Stomach smooth muscle (tissue), 2 donors: Measurements from ENCODE around the gene CNTNAP2.
"Not testable (repeated sequence)": the region's sequence is repeated elsewhere in the genome, so short reads cannot be mapped to it uniquely, and the experiment has no call there.

ENCODE experiments used
- H3K27ac ChIP-seq: one replicate; pipeline ENCODE4 v1.7.0; 2013; ENCODE audit warnings: mild to moderate bottlenecking, low read length, inconsistent platforms
- H3K27me3 ChIP-seq, 2 donors: one replicate each; pipeline ENCODE4 v1.7.0; 2013; ENCODE audit warnings: low read length in 2 of 2; ENCODE audit not compliant: insufficient read depth in 2 of 2, control insufficient read depth in 1 of 2
- H3K36me3 ChIP-seq, 2 donors: one replicate each; pipeline ENCODE4 v1.7.0; 2013; ENCODE audit warnings: low read length in 2 of 2; ENCODE audit not compliant: control insufficient read depth in 2 of 2, insufficient read depth in 2 of 2
- H3K4me1 ChIP-seq: one replicate; pipeline ENCODE4 v1.7.0; 2013; ENCODE audit warnings: low read length; ENCODE audit not compliant: control insufficient read depth, insufficient read depth
- H3K4me3 ChIP-seq, 2 donors: one replicate each; pipeline ENCODE4 v1.7.0; 2013; ENCODE audit warnings: low read length in 2 of 2
- H3K9ac ChIP-seq, 2 donors: one replicate each; pipeline ENCODE4 v1.7.0; 2013; ENCODE audit warnings: low read length in 2 of 2, mild to moderate bottlenecking in 1 of 2
- H3K9me3 ChIP-seq, 2 donors: one replicate each; pipeline ENCODE4 v1.7.0; 2013; ENCODE audit warnings: low read length in 2 of 2; ENCODE audit not compliant: control insufficient read depth in 2 of 2
- donor health status: healthy.
- donor health status: Pancreatic carcinoma.

CNTNAP2 gene

DNA sequence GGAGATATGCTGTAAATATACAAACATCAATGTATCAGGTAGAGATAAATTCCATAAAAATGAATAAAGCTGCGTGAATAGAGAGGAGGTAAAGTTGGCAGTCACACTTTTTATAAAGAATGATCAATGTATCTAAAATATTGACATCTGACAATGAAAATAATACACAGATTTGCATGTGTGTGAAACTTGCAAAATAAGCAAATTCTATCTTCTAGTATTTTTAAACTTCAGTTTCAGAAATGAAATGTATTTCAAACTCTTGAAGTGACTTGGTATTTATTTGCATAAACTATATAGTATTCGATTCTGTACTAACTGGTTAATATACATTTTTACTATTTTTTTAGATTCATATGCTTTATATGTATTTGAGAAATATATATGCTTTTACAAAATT is 986.6 kb downstream of the CNTNAP2 start:
- H3K27ac ChIP-seq = no peak overlapping the region
- no peak overlapping the region for H3K4me3 ChIP-seq
- H3K4me1 ChIP-seq = no peaks in the 10 kb centered on the region
- H3K27me3 ChIP-seq = no peaks in the 10 kb centered on the region
- H3K36me3 ChIP-seq = no peaks in the 10 kb centered on the region
- H3K9ac ChIP-seq = no peak overlapping the region
- no peaks in the 10 kb centered on the region for H3K9me3 ChIP-seq

DNA sequence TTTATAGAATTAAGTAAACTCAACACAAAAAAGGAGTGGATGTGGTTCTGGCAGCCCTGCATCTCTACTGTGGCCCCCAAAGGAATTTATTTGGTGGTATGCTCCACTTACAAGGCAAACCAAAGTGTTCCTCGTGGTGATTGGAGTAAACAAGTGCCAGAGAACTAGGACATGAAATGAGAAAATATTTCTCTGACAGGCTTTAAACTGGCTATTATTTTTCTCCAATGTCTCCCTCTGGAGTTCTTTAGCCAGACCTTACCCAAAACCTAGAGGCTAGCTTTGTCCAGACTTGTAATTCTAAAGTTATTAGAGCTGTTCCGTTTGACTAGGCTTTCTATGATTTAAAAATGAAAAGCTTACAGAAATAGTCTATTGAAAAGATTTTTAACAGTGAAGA is 990.1 kb downstream of the CNTNAP2 start:
- H3K4me3 ChIP-seq = no peak overlapping the region
- H3K9me3 ChIP-seq = no peaks in the 10 kb centered on the region
- no peak overlapping the region for H3K9ac ChIP-seq
- H3K4me1 ChIP-seq = no peaks in the 10 kb centered on the region
- H3K27ac ChIP-seq = no peak overlapping the region
- no peaks in the 10 kb centered on the region for H3K27me3 ChIP-seq
- H3K36me3 ChIP-seq = no peaks in the 10 kb centered on the region

DNA sequence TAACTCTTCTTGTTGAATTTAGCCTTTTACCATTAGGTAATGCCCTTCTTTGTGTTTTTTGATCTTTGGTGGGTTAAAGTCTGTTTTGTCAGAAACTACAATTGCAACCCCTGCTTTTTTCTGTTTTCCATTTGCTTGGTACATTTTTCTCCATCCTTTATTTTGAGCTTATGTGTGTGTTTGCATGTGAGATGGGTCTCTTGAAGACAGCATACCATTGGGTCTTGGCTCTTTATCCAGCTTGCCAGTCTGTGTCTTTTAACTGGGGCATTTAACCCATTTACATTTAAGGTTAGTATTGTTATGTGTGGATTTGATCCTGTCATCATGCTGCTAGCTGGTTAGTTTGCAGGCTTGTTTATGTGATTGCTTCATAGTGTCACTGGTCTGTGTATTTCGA is 997.9 kb downstream of the CNTNAP2 start:
- H3K9me3 ChIP-seq = not testable (repeated sequence)

DNA sequence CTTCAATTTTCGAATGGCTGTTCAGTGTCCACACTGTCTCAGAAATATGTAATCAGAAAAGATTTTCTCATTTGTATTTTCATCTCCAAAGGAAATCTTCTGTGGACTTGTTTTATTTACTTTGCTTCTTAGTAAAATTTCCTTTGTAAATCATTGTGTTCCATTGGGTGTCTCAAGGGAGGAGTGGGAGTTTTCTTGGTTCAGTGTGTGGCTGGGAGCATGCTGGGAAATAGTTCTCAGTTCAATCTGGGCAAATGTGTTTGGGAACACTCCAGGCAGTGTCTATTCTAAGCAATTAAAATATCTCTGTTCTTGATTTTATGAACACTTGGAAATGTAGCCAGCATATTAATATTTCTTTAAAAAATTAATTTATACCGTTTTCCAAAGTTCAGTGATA is 1019.8 kb downstream of the CNTNAP2 start:
- H3K4me3 ChIP-seq = no peak overlapping the region
- H3K9ac ChIP-seq = no peak overlapping the region
- no peak overlapping the region for H3K27ac ChIP-seq
- H3K9me3 ChIP-seq = no peaks in the 10 kb centered on the region
- no peaks in the 10 kb centered on the region for H3K27me3 ChIP-seq
- no peaks in the 10 kb centered on the region for H3K36me3 ChIP-seq
- H3K4me1 ChIP-seq = no peaks in the 10 kb centered on the region

More for the DNA sequence above, 997.9 kb downstream of the CNTNAP2 start:
- H3K9ac ChIP-seq, H3K4me3 ChIP-seq, H3K27ac ChIP-seq, H3K4me1 ChIP-seq, H3K36me3 ChIP-seq, H3K27me3 ChIP-seq: not testable (repeated sequence)

DNA sequence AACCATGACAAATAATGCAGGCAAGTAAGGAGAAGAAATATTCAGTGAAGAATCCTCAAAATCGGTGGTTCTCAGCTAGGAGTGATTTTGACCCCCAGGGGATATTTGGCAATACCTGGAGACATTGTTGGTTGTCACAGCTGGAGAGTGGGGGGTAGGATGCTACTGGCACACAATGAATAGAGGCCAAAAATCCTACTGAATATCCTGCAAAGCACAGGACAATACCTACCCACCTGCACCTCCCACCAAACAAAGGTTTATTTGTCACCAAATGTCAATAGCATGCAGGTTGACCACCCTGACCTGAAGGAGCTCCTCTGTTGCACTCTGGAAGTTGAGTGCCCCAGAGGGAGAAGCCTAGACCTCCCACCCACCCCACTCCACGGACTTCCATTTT is 1028.6 kb downstream of the CNTNAP2 start:
- Histone ChIP-seq H3K27ac (no peak overlapping the region), H3K9me3 (no peaks in the 10 kb centered on the region), H3K27me3 (no peaks in the 10 kb centered on the region), H3K4me3 (no peak overlapping the region), H3K4me1 (no peaks in the 10 kb centered on the region), H3K36me3 (no peaks in the 10 kb centered on the region), H3K9ac (no peak overlapping the region)

DNA sequence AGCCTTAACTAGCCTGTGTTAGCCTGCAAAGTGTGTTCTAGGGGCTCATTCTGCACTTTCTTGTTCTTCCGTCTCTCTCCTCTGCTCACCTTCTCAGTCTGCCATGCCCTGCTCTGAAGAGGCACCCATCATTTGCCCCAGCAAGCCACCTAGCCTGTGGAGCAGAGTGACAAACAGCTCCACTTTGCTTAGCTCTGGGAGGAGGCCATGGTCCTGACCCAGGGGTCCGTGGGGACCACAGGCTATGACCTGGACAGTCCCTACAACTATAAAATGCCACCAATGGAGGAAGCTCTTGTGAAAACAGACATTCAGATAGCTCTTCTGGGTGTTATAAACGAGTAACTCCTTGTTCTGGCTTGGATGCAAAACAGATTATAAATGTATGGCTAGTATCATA is 1029.6 kb downstream of the CNTNAP2 start:
- no peak overlapping the region for H3K27ac ChIP-seq
- H3K9me3 ChIP-seq = no peaks in the 10 kb centered on the region
- no peaks in the 10 kb centered on the region for H3K36me3 ChIP-seq
- H3K4me3 ChIP-seq = no peak overlapping the region
- no peaks in the 10 kb centered on the region for H3K4me1 ChIP-seq
- H3K9ac ChIP-seq = no peak overlapping the region
- no peaks in the 10 kb centered on the region for H3K27me3 ChIP-seq

DNA sequence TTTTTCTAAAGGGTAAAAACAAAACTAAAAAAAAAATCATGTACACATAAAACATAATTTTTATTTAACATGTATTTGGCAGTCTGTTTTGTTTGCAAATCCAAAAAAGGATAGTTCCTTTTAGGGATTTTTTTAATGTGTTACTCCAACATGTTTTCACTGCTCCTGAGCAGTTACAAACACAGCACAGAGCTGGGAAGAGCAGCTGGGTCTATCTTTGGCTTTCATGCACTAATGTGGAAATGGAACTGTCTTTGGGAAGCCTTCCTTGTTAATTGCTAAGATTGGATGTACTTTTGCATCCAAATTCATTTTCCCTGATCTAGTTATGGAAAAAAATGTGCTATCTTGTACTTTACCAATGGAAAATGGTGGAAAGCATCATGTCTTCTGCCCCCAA is 1035.1 kb downstream of the CNTNAP2 start:
- Histone ChIP-seq H3K36me3 (no peaks in the 10 kb centered on the region), H3K4me3 (no peak overlapping the region), H3K27ac (no peak overlapping the region), H3K9ac (no peak overlapping the region), H3K9me3 (no peaks in the 10 kb centered on the region), H3K27me3 (no peaks in the 10 kb centered on the region), H3K4me1 (no peaks in the 10 kb centered on the region)

DNA sequence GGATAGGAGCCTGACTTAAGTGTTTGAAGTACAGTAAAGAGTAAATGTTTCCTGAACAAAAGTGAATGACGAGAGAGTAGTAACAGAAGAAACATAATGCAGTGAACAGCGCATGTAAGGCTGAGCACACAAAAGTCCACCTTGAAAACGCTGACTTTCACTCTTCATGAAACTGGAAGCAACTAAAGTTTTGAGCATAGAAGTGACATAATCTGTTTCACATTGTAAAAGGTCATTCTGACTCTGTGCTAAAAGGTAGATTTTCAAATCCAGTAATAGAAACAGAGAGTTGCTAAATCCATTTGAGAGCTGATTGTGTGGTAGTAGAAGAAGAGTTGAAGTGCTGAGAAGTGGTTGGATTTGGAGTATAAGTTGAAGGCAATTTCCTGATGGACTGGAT is 1037.0 kb downstream of the CNTNAP2 start:
- Histone ChIP-seq H3K27ac (no peak overlapping the region), H3K27me3 (no peaks in the 10 kb centered on the region), H3K9ac (no peak overlapping the region), H3K9me3 (no peaks in the 10 kb centered on the region), H3K4me3 (no peak overlapping the region), H3K4me1 (no peaks in the 10 kb centered on the region), H3K36me3 (no peaks in the 10 kb centered on the region)

DNA sequence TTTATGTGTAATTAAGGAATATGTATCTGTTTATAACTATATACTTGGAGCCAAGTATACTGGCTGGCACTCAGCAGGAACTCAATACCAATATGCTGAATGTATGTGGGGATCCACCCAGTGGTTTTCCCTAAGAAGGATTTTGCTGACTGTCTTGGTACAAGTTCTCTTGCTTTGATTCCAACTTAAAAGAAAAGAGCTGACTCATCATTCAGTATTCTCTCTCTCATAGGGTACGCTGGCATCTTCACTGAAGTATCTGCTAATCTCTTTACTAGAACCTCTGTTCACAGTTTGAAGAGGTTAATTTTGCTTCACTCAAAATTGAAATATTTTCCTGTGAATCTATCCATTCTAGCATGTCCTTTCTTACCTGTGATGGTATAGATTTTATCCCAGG is 1044.8 kb downstream of the CNTNAP2 start:
- H3K4me1 ChIP-seq = no peaks in the 10 kb centered on the region
- no peak overlapping the region for H3K27ac ChIP-seq
- H3K9ac ChIP-seq = no peak overlapping the region
- no peaks in the 10 kb centered on the region for H3K9me3 ChIP-seq
- no peak overlapping the region for H3K4me3 ChIP-seq
- H3K36me3 ChIP-seq = no peaks in the 10 kb centered on the region
- no peaks in the 10 kb centered on the region for H3K27me3 ChIP-seq

DNA sequence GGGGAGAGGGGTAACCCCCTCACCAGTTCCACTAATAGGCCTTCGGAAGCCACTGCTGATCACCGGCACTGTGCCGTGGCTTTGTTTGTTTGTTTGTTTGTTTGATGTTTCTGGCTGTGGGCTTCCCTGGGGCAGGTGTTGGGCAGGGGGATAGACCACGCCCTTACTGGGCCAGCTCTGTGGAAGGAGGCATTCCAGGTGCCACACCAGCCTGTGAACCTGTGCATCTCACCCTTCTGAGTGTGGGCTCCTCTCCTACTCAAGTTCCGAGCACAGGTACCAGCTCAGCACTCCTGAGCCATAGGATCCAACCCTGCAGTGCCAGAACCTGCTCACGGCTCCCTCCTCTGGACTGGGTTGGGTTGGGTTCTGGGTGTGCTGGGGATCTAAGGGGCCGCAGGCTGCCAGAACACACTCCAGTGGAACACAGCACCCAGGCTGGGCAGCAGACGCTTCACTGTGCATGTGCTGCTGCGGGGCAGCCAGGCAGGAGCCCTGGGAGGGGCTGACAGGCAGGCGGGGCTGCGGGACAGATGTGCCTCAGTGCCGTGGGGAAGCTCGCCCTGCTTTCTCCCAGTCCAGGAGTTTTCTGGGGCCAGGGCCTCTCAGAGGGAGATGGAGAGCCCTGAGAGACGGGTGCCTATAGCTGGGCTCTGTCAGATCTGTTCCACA is 1053.9 kb downstream of the CNTNAP2 start:
- H3K4me3 ChIP-seq = no peak overlapping the region
- H3K9ac ChIP-seq = no peak overlapping the region
- H3K36me3 ChIP-seq = no peaks in the 10 kb centered on the region
- no peaks in the 10 kb centered on the region for H3K9me3 ChIP-seq
- H3K4me1 ChIP-seq = no peaks in the 10 kb centered on the region
- H3K27me3 ChIP-seq = no peaks in the 10 kb centered on the region
- no peak overlapping the region for H3K27ac ChIP-seq

DNA sequence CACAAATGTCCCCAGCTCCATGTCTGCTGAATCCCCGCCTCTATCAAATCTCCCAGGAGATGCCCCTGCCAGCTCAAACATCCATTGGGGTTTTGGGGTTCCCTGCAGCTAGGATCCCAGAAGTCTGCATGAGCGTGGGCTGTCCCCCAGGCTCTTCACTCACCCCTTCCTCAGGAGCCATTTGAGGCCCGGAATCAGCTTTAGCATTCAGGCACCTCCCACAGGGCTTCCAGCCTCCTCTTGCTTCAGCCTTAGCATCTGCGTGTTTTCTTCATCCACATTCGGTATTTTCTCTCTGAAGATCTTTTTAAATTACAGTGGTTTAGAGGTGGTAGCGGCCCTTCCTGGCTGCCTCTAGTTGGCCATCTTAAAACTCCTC is 1054.4 kb downstream of the CNTNAP2 start:
- H3K27ac ChIP-seq = no peak overlapping the region
- no peak overlapping the region for H3K9ac ChIP-seq
- no peaks in the 10 kb centered on the region for H3K4me1 ChIP-seq
- H3K4me3 ChIP-seq = no peak overlapping the region
- no peaks in the 10 kb centered on the region for H3K9me3 ChIP-seq
- no peaks in the 10 kb centered on the region for H3K36me3 ChIP-seq
- H3K27me3 ChIP-seq = no peaks in the 10 kb centered on the region
